Occipital lobe (tissue), 3 donors: ENCODE data around the gene DTX2. TPM values are rescaled to one million over a fixed set of nuclear protein-coding genes. Genes with fewer than 3 reads are reported as not detected.
A peak's percentile ranks its signal among the peaks of the same experiment; 100 is the strongest.
"Not testable (repeated sequence)": the region's sequence is repeated elsewhere in the genome, so short reads cannot be mapped to it uniquely, and the experiment has no call there.

ENCODE experiments used
- DNase-seq: peaks from one replicate; lab custom pipeline; 2025; lab: John Stamatoyannopoulos, UW
- small RNA-seq: library from RNA; depleted of rRNA; stranded (forward); fragments of <200 nt; gene quantifications from one replicate; pipeline ENCODE3, GENCODE V24; 2014
- total RNA-seq: library from RNA; depleted of rRNA; stranded (reverse); fragments of >200 nt; gene quantifications from one replicate; pipeline ENCODE4 v1.2.3, GENCODE V29; 2014

The DTX2 gene
- total RNA-seq, 1 donor from 2014 or later, result 5.9 TPM

DNA sequence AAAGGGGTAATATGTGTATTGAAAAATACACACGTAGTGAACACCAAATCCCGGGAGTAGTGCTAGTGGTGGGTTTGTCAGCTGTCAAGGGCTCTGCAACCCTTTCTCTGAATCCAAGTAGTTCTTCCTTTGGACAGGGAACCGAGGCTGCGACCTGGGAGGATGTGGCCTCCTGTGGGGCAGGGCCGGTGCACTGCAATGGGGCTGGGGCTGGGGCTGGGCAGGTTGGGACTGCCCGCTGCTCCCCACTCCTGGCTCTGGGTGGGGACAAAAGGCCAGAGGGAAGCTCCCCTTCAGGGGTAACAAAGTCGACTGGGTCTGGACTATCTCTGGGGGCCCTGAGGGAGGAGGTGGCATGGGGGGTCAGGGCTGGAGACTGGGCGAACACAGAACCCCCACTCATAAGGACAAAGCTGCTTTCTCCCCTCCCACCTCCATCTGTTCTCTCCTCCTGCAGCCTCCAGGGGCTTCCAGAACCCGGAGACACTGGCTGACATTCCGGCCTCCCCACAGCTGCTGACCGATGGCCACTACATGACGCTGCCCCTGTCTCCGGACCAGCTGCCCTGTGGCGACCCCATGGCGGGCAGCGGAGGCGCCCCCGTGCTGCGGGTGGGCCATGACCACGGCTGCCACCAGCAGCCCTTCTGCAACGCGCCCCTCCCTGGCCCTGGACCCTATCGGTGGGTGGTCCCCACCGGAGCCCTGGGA is 49.8 kb downstream of the DTX2 start:
- not testable (repeated sequence) for DNase-seq

DNA sequence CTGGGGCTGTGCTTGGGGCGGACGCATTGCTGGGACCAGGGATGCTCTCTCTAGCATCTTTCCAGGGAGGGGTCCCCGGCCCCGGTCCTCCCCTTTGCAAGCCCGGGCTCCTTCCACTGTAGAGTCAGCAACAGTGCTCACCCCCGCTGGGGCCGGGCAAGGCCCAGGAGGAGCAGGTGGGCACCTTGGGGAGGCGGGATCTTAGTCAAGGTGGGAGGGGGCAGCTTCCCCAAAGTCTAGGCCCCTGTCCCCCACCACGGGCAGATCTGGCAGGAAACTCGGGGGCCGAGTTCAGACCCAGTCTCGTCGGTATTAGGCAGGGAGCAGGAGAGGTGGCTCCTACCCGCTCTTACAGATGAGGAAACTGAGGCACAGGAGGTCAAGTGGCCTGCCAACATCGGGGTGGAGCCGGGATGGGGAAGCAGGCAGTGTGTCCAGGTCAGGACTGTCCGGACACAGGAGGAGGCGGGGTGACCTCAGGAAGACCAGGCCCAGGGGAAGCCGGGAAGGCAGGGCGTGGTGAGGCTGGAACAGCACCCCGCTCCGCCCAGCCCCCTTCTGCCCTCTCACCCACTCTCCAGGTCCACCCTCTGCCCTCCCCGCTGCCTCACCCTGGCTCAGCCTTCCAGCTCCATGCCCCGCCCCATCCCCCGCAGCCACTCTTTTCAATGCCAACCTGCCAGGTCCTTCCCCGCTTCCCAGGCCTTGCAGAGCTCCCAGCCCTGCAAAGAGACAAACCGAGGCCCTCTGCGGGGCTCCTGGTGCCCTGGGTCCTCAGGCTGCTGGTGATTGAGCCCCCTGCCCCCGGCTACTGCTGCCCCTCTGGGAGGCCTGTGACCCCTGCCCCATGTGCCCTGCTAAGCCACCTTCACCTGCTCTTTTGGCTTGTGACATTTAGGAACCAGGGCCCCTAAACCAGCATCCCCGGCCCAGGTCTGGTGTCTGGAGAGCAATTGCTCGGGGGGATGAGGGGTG is 50.7 kb downstream of the DTX2 start:
- DNase-seq, result not testable (repeated sequence)

DNA sequence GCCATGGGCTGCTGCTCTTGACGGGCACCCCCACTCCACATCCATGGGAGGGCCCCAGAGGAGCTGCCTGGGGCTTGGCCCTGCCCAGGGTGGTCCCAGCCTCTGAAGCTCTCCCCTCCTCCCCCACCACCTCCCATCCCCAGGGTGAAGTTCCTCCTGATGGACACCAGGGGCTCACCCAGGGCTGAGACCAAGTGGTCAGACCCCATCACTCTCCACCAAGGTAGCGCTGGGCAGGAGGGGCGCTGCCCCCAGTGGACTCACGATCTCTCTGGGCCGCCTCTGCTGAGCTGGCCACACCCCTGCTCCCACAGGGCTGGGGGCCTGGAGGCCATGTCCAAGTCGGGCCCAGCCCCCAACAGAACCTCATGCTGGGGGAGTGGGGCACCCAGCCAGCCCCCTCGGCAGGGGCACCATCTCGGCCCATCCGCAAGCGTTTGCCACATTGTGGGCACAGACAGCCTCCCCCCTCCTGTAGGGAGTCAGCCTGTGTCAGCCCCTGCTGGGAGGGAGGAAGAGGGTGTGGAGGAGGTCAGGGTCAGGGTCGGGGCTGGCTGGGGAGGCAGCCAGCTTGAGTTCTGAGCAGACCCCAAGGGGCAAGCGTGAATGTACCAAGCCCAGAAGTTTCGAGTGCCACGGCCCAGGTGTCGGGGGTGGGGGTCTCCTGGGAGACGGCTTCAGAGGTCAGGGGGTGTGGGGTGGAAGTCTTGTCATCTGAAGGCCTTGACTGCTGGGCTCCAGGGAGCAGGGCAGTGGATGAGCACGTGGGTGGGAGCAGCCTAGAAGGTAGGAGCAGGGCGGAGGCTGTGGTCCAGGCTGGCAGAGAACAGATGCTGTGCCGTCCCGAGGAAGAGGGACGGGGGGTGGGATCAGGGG is 51.7 kb downstream of the DTX2 start:
- DNase-seq, result no peak

DNA sequence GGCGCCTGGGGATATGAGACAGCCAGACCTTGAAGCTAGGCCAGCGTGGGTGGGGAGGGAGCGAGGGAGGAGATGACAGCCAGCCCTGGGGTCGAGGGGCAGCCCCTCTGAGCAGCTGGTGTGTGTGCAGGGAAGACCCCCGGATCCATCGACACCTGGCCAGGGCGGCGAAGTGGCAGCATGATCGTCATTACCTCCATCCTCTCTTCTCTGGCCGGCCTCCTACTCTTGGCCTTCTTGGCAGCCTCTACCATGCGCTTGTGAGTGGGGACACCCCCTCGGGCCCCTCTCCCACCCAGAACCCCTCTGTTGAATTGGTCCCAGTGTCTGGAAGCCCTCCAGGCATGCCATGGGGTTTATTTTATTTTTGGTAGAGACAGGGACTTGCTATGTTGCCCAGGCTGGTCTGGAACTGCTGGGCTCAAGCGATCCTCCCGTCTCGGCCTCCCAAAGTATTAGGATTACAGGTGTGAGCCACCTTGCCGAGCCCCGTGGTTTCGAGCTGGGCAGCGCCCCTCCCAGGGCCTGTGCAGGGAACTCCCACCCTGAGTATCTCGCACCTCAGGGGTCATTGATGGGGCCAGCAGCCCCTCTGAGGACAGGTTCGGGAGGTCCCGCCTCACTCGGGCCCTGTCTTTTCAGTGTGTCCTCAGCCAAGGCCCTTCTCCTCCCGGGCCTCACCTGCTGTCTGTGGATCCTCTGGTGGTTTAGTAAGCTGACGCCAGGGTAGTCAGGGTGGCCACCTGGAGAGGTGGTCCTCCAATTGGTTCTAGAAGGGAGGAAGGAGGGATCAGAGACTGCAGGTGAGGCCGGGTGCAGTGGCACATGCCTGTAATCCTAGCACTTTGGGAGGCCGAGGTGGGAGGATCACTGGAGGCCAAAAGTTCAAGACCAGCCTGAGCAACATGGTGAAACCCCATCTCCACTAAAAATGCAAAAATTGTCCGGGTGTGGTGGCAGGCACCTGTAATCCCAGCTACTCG is 52.6 kb downstream of the DTX2 start:
- no peak for DNase-seq

DNA sequence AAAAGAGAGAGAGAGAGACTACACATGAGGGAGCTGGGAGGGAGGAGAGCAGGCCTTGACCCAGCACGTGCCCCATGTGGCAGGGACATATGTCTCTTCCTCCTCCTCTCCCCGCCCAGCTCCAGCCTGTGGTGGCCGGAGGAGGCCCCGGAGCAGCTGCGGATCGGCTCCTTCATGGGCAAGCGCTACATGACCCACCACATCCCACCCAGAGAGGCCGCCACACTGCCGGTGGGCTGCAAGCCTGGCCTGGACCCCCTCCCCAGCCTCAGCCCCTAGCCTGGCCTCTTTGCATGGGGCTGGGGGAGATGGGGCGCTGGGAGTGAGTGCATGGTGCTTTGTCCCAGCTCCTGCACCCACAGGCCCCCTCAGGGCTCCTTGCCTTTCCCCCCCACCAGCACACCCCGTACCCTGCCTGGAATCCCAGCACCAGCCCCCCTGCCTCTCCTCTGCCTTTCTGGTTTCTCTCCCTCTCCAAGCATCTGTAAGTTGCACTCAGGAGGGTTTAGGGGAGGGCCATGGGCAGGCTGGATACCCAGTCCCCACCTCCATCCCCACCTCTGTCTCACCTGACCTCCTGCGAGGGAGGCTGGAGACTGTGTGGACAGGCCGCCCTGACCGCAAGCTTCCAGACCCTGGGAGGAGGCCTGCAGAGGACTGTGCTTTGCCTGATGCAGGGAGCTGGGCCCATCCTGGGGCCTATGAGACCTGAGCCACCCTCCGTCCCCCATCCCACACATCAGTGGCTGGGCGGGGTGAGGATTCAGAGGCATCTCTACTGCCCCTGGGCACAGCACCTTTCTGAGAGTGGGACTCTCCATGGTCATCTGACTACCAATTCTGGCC is 53.6 kb downstream of the DTX2 start:
- no peak for DNase-seq

DNA sequence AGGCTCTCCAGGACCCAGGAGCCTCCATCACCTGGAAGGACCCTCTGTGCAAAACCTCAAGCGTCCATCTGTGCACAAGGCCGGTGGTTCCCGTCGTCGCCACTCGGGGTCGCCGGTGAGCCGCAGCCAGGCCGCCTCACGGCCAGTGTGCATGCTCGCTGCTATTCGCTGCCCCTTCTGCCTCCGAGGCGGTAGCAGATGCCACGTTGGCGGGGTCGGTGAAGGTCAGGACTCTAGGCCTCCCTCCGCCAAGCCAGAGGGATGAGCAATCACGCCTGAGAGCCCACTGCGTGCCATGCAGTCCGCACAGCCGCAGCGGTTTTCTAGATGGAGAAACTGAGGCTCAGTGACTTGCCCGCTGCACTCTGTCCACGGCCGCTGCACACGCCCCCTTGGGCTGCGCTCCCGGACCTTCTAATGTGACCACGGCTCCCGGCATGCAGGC is 54.5 kb downstream of the DTX2 start:
- no peak for DNase-seq

DNA sequence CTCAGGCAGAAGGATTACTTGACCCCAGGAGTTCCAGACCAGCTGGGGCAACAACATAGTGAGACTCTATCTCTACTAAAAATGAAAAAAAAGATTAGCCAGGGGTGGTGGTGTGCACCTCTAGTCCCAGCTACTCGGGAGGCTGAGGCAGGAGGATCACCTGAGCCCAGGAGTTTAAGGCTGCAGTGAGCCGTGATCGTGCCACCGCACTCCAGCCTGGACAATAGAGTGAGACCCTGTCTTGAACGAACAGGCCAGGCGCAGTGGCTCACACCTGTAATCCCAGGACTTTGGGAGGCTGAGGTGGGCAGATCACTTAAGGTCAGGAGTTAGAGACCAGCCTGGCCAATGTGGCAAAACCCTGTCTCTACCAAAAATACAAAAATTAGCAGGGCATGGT is 55.4 kb downstream of the DTX2 start:
- not testable (repeated sequence) for DNase-seq

DNA sequence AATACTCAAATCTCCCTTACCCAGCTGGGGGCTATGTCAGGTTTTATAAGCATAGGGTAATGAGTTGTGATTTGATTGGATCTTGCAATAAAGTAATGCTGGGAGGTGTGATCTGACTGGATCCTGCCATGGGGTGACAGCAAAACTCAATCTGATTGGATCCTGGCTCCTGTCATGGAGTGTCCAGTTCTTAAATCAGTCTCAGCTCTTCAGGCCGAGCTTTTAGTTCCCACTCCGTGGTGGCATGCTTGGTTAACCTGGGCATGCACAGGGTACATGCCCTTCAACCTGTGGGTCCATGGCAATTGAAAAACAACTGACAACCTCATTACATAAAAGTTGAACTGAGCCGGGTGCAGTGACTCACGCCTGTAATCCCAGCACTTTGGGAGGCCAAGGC is 64.7 kb downstream of the DTX2 start:
- not testable (repeated sequence) for DNase-seq

DNA sequence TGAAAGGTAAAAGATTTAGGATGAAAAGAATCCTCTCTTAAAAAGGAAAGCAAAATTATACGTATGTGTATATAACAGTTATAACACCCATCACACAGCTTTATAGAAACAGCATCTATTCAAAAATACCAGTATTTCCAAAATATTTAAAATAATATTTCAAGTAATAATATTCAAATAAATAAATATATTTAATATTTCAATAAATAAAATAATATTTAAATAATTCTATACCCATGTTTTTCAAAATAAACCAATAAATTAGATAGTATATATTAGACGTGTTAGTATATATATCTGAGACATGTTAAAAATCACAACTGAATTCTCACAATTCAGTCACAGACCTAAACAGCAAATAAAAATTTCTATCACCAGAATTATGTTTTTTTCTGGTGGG is 70.1 kb downstream of the DTX2 start:
- not testable (repeated sequence) for DNase-seq

DNA sequence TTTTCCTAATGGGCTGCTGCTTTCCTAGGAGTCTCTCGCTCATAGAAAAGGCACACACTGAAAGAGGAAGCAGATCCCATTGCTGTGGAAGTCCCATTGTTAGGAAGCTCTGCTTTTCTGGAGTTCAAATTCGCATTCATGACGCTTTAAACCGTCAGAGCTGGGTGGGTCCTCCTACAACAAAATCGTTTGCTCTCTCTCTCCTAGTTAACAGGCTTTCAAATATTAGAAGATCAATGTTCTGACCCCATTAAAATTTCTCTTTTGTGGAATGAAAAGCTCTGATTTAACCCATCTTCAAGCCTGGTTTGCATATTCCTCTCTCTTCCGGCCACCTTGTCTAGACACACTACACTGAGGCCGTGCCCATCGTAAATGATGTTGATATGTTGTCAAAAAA is 81.7 kb downstream of the DTX2 start, which contains the start of gene SPDYE16:
SPDYE16 (minus strand) TSS at position 101 of the 400 bp plus-strand sequence. CDS start 1,838 bp downstream, outside the sequence.
- not testable (repeated sequence) for DNase-seq

DNA sequence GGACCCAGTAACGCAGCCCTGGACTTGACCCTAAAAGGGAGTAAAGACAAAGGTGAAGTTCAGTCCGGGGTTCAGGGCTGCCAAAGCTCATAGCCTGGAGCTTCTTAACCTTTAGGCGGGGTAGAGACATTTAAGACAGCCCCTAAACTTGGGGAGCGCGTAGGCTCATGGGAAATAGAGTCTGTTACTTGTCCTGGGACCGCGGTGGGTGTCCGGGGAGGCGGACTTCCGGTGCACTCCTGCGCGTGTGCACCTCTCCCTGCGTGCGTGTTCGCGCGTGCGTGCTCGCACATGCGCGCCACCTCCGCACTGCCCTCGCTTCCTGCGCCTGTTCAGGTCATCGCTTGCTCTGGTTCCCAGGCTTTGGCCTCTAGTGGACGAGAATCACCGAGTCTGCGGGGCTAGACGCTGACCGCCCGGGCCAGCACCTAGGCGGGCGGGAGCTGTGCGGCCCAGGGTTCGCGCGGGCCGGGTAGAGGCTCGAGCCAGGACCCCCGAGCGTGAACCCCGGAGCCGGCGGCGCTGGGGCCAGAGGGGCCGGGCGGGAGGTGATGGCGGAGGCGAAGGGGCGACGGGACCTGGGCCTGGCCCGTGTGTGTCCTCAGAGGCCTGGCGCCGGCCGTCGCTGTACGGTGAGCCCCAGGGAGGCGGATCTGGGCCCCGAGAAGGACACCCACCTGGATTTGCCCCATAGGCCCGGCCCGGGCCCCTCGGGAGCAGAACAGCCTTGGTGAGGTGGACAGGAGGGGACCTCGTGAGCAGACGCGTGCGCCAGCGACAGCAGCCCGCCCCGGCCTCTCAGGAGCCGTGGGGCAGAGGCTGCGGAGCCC is 87.7 kb downstream of the DTX2 start:
- DNase-seq, result peak; percentile 79

DNA sequence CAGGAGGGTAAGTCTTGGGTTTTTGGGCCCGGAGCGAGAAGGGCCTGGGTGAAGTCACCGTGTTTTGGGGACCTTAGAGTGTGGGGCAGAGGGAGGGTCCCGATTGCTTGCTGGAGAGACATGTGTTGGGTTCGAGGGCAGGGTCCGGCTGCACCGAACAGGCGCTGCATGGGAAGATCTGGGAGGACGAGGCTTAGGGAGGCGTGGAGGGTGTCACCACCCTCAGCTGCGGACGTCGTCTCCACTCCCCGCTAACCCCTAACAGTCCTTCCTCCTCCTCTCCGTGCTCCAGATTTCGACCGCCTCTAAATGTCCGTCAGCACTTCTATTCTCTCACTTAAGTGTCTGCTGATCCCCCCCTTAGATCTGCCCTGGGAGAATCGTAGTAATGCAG is 88.3 kb downstream of the DTX2 start:
- peak; percentile 3 for DNase-seq

DNA sequence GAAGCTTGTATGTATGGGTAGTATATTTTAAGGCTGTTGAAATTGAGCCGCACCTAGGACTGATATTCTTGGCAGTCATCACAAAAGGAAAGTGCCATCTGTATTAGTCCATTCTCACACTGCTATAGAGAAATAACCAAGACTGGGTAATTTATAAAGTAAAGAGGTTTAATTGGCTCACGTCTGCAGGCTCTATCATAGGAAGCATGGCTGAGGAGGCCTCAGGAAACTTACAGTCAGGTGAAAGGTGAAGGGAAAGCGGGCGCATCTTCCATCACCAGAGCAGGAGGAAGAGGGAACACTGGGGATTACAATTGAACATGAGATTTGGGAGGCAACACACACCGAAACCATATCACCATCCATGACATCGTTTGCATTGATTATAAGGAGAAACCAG is 90.5 kb downstream of the DTX2 start:
- DNase-seq, result not testable (repeated sequence)

Small RNAs within 50 kb of the gene (small RNA-seq; reads per million reads assigned to genes)
- not detected for gene RF00019

Other genes with a start within 250 kb of the DTX2 start
- 2.7 TPM for gene HSPB1, start 159.0 kb upstream of the DTX2 start, total RNA-seq
- 387 TPM for gene YWHAG, start 102.7 kb upstream of the DTX2 start, total RNA-seq
- gene SSC4D, start 52.0 kb upstream of the DTX2 start, total RNA-seq, result 0.94 TPM
- gene ZP3, start 36.8 kb upstream of the DTX2 start, total RNA-seq, result 1.4 TPM
- not detected for gene UPK3B, start 48.8 kb downstream of the DTX2 start, total RNA-seq
- not detected for gene SPDYE16, start 81.6 kb downstream of the DTX2 start, total RNA-seq
- gene POMZP3, start 165.6 kb downstream of the DTX2 start, total RNA-seq, result 3.3 TPM